Keratinocyte (primary cell): ENCODE data around the gene COQ8A. TPM values are rescaled to one million over a fixed set of nuclear protein-coding genes. Genes with fewer than 3 reads are reported as not detected.

Experiments
- DNase-seq: peaks from one replicate; pipeline ENCODE4 v3.0.0-alpha.2; 2011; ENCODE audit warnings: low read depth, missing footprints, low spot score
- FAIRE-seq: peaks from 2 replicates; lab custom pipeline; 2011; peaks lifted over from hg19 to GRCh38; lab: Jason Lieb, UNC
- H2AFZ ChIP-seq: 2 replicates; pipeline ENCODE4 v1.6.0; 2012; ENCODE audit warnings: low read length, control low read depth, inconsistent platforms; ENCODE audit not compliant: control insufficient read depth
- H3K27ac ChIP-seq: 2 replicates; pipeline ENCODE4 v1.5.1; 2011; ENCODE audit warnings: low read length; ENCODE audit not compliant: control insufficient read depth, insufficient read depth
- H3K27me3 ChIP-seq: 3 replicates; pipeline ENCODE4 v1.6.0; 2011; ENCODE audit warnings: low read length; ENCODE audit not compliant: control insufficient read depth, insufficient read depth; ENCODE audit errors: extremely low read depth
- H3K36me3 ChIP-seq, 2 experiments: 2 replicates in 1 of 2; 3 replicates in 1 of 2; pipeline ENCODE4 v1.5.1; 2011; ENCODE audit warnings: low read length in 2 of 2, mild to moderate bottlenecking in 1 of 2; ENCODE audit not compliant: control insufficient read depth in 2 of 2, insufficient read depth in 2 of 2; ENCODE audit errors: extremely low read depth in 1 of 2
- H3K4me1 ChIP-seq: 3 replicates; pipeline ENCODE4 v1.5.1; 2011; ENCODE audit warnings: low read length; ENCODE audit not compliant: control insufficient read depth, insufficient read depth; ENCODE audit errors: extremely low read depth
- H3K4me2 ChIP-seq: 3 replicates; pipeline ENCODE4 v1.6.0; 2011; ENCODE audit warnings: low read depth, low read length; ENCODE audit not compliant: control insufficient read depth, insufficient read depth; ENCODE audit errors: extremely low read depth
- H3K4me3 ChIP-seq, 3 experiments: fragments of 200-600 bp in 1 of 3; sonication (generic) in 1 of 3; 2 replicates in 2 of 3; 3 replicates in 1 of 3; pipeline ENCODE4 v1.5.1; 2011 to 2016; ENCODE audit warnings: low read length in 3 of 3, mild to moderate bottlenecking in 3 of 3, control low read depth in 2 of 3, inconsistent platforms in 1 of 3, low read depth in 1 of 3, mixed read lengths in 1 of 3, mixed run types in 1 of 3, moderate library complexity in 1 of 3; ENCODE audit not compliant: control insufficient read depth in 2 of 3, insufficient read depth in 2 of 3; ENCODE audit errors: extremely low read depth in 1 of 3
- H3K79me2 ChIP-seq: 2 replicates; pipeline ENCODE4 v1.6.0; 2012; ENCODE audit warnings: low read length; ENCODE audit not compliant: control insufficient read depth, insufficient read depth
- H3K9ac ChIP-seq: 3 replicates; pipeline ENCODE4 v1.6.0; 2011; ENCODE audit warnings: low read length; ENCODE audit not compliant: control insufficient read depth, insufficient read depth; ENCODE audit errors: extremely low read depth
- H3K9me1 ChIP-seq: 3 replicates; pipeline ENCODE4 v1.6.0; 2011; ENCODE audit warnings: low read length; ENCODE audit not compliant: control insufficient read depth, insufficient read depth; ENCODE audit errors: extremely low read depth
- H3K9me3 ChIP-seq: 2 replicates; pipeline ENCODE4 v1.5.1; 2012; ENCODE audit warnings: low read depth, low read length; ENCODE audit not compliant: control insufficient read depth
- H4K20me1 ChIP-seq: 3 replicates; pipeline ENCODE4 v1.6.0; 2011; ENCODE audit warnings: low read length; ENCODE audit not compliant: control insufficient read depth, insufficient read depth; ENCODE audit errors: extremely low read depth
- CTCF ChIP-seq, 3 experiments: IDR thresholded peaks in 1 of 3; conservative IDR thresholded peaks in 1 of 3; optimal IDR thresholded peaks in 1 of 3; 2 replicates in 2 of 3; 3 replicates in 1 of 3; pipeline versions ENCODE3 to v1.5.1; 2011; ENCODE audit warnings: low read length in 3 of 3, mild to moderate bottlenecking in 3 of 3, moderate library complexity in 2 of 3, control low read depth in 1 of 3, inconsistent platforms in 1 of 3; ENCODE audit not compliant: insufficient read depth in 2 of 3; ENCODE audit errors: extremely low read depth in 1 of 3
- EZH2 ChIP-seq: IDR thresholded peaks from one replicate; pipeline ENCODE4 v1.6.1; 2012; ENCODE audit warnings: inconsistent platforms, mild to moderate bottlenecking, low read length, moderate library complexity
- dilution Hi-C: fragments of 300-500 bp; cut with MboI; formaldehyde crosslinking; loops from one replicate; pipeline ENCODE4 v1.7.0; 2020; ENCODE audit warnings: low sequenced_read_pairs; ENCODE audit not compliant: extremely low pct_ligation_motif_present
- polyA plus RNA-seq, 5 experiments: library from polyadenylated mRNA; depleted of rRNA in 3 of 5; stranded (reverse) in 3 of 5; stranded (forward) in 1 of 5; unstranded in 1 of 5; fragments of >200 nt; gene quantifications; 1 replicate in 1 of 5; 2 replicates in 3 of 5; 3 replicates in 1 of 5; pipeline versions ENCODE4 v1.2.1 to v1.2.3, GENCODE V29; 2011 to 2012; ENCODE audit warnings: missing spikeins in 2 of 5, low read depth in 1 of 5, low replicate concordance in 1 of 5

The COQ8A gene
- polyA plus RNA-seq, 1 donor (not counting 4 experiments of a cell fraction or from before 2014, with no cell fraction given): 3.8 TPM

GRCh38 chr1:226976978-226977642 is 37.0 kb downstream of the COQ8A start:
- no peaks in the 10 kb centered on the region for H3K36me3 ChIP-seq
- H3K4me3 ChIP-seq: no peak overlapping the region
- no peaks in the 10 kb centered on the region for H4K20me1 ChIP-seq
- H3K9me3 ChIP-seq: no peaks in the 10 kb centered on the region
- dilution Hi-C loops: no loop called here
- H3K9me1 ChIP-seq: no peaks in the 10 kb centered on the region
- H2AFZ ChIP-seq: no peak overlapping the region
- FAIRE-seq: no peak
- no peaks in the 10 kb centered on the region for H3K79me2 ChIP-seq
- no peak overlapping the region for H3K9ac ChIP-seq
- TF ChIP-seq EZH2 (no peak), CTCF (optimal IDR thresholded peaks at IDR 0.05 in 1 of 3, IDR thresholded peaks at IDR 0.05 in 1 of 3, conservative IDR thresholded peaks at IDR 0.05 in 1 of 3; ENCODE audit: extremely low read depth in 1 of 3, insufficient read depth in 2 of 3, low read length in 3 of 3) (no peak)
- no peak overlapping the region for H3K4me2 ChIP-seq
- H3K4me1 ChIP-seq: peaks cover 9% of the 10 kb centered on the region
- no peaks in the 10 kb centered on the region for H3K27me3 ChIP-seq
- DNase-seq: no peak
- no peak overlapping the region for H3K27ac ChIP-seq

- no peaks in the 10 kb centered on the region for H3K36me3 ChIP-seq
- no peaks in the 10 kb centered on the region for H3K79me2 ChIP-seq
These were observed 37.7 kb downstream of the COQ8A start for GRCh38 chr1:226977643-226978431.

More at GRCh38 chr1:226977643-226978431, 37.7 kb downstream of the COQ8A start:
- no peaks in the 10 kb centered on the region for H3K9me1 ChIP-seq
- H3K4me3 ChIP-seq: no peak overlapping the region
- FAIRE-seq (no peak), DNase-seq (no peak)
- no peak overlapping the region for H3K27ac ChIP-seq
- no peaks in the 10 kb centered on the region for H4K20me1 ChIP-seq
- no peaks in the 10 kb centered on the region for H3K27me3 ChIP-seq
- peaks cover 9% of the 10 kb centered on the region for H3K4me1 ChIP-seq
- dilution Hi-C loops: no loop called here
- H3K9me3 ChIP-seq: no peaks in the 10 kb centered on the region
- TF ChIP-seq EZH2 (no peak), CTCF (optimal IDR thresholded peaks at IDR 0.05 in 1 of 3, IDR thresholded peaks at IDR 0.05 in 1 of 3, conservative IDR thresholded peaks at IDR 0.05 in 1 of 3; ENCODE audit: extremely low read depth in 1 of 3, insufficient read depth in 2 of 3, low read length in 3 of 3) (no peak)
- no peak overlapping the region for H3K9ac ChIP-seq
- H3K4me2 ChIP-seq: no peak overlapping the region
- no peak overlapping the region for H2AFZ ChIP-seq
